Activated CD4-positive, alpha-beta T cell treated with anti-CD3 and anti-CD28 coated beads, Interleukin-2, amount 50 U/mL, for 24 hours (primary cell): ENCODE data around the gene RFX2.
"Not testable (repeated sequence)": the region's sequence is repeated elsewhere in the genome, so short reads cannot be mapped to it uniquely, and the experiment has no call there.

Source experiments
- DNase-seq, 2 donors: peaks; one replicate each; pipeline ENCODE4 v3.0.0-alpha.2; 2020; ENCODE audit warnings: low read depth in 1 of 2, low spot score in 1 of 2

The RFX2 gene

GRCh38 chr19:5993648-5994358, 116.5 kb downstream of the RFX2 start:
- DNase-seq = no peak

GRCh38 chr19:5993201-5993600, 117.1 kb downstream of the RFX2 start:
- DNase-seq = no peak

- no peak for DNase-seq
Observed at GRCh38 chr19:5992756-5993155, 117.5 kb downstream of the RFX2 start.

GRCh38 chr19:5991244-5991838, 119.0 kb downstream of the RFX2 start:
- DNase-seq = no peak

GRCh38 chr19:5990289-5990797, 120.0 kb downstream of the RFX2 start:
- DNase-seq = no peak

- DNase-seq = no peak
Observed at GRCh38 chr19:5989388-5990074, 120.8 kb downstream of the RFX2 start.

GRCh38 chr19:5988517-5989387, 121.5 kb downstream of the RFX2 start:
- DNase-seq = no peak

GRCh38 chr19:5987077-5987818, 123.1 kb downstream of the RFX2 start:
- DNase-seq = peak; percentile 48 to 69

GRCh38 chr19:5985837-5986236, 124.5 kb downstream of the RFX2 start:
- not testable (repeated sequence) for DNase-seq

GRCh38 chr19:5985098-5985783, 125.1 kb downstream of the RFX2 start:
- DNase-seq = no peak

GRCh38 chr19:5984600-5984999, 125.7 kb downstream of the RFX2 start:
- DNase-seq = no peak

GRCh38 chr19:5983367-5983955, 126.8 kb downstream of the RFX2 start:
- no peak for DNase-seq

GRCh38 chr19:5978606-5979552, 131.4 kb downstream of the RFX2 start:
- DNase-seq = no peak

- peak; percentile 93 to 96 for DNase-seq
Observed at GRCh38 chr19:5977785-5978605, 132.3 kb downstream of the RFX2 start, which contains the start of gene RANBP3. Gene RANBP3 (minus strand): TSS chr19:5978140. CDS start chr19:5978082, 58 bp downstream.

GRCh38 chr19:5977222-5977784, 133.0 kb downstream of the RFX2 start:
- DNase-seq = no peak

- no peak for DNase-seq
Observed at GRCh38 chr19:5976768-5977167, 133.5 kb downstream of the RFX2 start.

GRCh38 chr19:5975388-5975728, 134.9 kb downstream of the RFX2 start:
- DNase-seq = no peak
